ENCODE data around the gene CCDC121. TPM values are rescaled to one million over a fixed set of nuclear protein-coding genes. Genes with fewer than 3 reads are reported as not detected.
A peak's percentile ranks its signal among the peaks of the same experiment; 100 is the strongest.

Gene CCDC121
- total RNA-seq, 6 experiments from 2014 or later, result 0.52 to 1.2 (median 0.97) TPM

DNA sequence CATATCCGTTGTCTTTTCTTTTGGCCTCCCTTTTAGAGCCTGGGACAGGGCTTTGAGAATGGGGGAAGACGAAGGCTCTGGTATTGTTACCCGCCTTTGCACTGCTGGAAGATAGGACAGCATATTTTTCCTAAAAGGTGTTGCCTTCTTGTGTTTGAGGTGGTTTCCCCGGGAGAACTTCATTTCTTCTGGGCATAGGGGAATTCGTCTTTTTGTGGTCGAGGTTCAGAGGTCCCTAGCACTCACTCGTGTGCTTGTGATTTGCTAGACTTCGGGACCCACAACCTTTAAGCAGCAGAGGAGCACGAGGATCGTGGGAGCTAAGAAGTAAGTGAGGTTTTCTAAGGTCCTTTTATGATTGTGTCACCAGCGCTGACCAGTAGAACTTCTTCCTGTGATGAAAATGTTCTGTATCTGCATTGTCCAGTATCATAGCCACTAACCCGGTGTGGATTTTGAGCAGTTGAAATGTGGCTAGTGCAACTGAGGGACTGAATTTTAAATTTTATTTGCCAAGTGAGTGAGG lies 45.4 kb downstream of the CCDC121 start:
- no peak for DNase-seq
- Mint-ChIP-seq H3K36me3 (ENCODE audit: low read depth) (peaks cover 40% of the 10 kb centered on the region), H3K4me3 (peak overlapping the region; percentile 95), H3K4me1 (ENCODE audit: low read depth) (peaks cover 54% of the 10 kb centered on the region), H3K9me3 (peaks cover 19% of the 10 kb centered on the region), H3K27me3 (ENCODE audit: insufficient read depth) (no peaks in the 10 kb centered on the region), H3K27ac (peak overlapping the region; percentile 85)
- TF ChIP-seq, protein P1, sequence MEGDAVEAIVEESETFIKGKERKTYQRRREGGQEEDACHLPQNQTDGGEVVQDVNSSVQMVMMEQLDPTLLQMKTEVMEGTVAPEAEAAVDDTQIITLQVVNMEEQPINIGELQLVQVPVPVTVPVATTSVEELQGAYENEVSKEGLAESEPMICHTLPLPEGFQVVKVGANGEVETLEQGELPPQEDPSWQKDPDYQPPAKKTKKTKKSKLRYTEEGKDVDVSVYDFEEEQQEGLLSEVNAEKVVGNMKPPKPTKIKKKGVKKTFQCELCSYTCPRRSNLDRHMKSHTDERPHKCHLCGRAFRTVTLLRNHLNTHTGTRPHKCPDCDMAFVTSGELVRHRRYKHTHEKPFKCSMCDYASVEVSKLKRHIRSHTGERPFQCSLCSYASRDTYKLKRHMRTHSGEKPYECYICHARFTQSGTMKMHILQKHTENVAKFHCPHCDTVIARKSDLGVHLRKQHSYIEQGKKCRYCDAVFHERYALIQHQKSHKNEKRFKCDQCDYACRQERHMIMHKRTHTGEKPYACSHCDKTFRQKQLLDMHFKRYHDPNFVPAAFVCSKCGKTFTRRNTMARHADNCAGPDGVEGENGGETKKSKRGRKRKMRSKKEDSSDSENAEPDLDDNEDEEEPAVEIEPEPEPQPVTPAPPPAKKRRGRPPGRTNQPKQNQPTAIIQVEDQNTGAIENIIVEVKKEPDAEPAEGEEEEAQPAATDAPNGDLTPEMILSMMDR (IDR thresholded peaks at IDR 0.05), result 0 out of 2 replicates have a peak, but pooled peaks have one; percentile 2

DNA sequence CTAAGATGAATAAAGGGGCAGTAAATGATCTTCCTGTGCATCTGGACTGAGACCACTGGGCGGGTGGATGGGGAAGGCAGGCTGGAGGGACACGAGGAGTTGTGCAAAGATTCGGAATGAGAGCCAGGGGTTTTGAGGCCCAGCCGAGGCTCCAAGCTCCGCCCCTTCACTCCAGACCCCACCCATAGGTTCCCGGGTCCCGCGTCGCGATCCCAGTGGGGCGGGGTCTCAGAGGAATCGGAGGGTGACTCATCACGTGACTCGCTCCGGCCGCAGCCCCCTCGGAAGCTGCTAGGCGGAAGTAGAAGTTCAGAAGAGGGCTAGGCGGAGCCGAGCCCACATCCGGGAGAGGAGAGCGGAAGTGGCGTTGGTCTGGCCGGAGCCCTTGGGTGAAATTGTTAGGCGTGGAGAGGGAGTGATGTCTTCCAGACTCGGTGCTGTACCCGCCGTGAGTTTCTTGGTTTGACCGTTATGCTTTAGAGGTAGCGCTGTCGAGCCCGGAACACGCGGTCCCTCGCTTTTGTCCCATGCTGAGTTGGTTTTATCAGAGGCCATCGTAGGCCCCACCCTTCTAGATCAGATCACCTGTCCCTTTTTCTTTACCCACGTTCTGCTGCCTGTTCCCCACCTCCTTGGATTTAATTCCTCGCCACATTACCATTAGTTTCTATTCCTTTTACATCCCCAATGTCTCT lies 46.0 kb downstream of the CCDC121 start, which contains the start of gene ZNF512:
TSS of gene ZNF512 (plus strand) at position 348 of the 695 bp plus-strand sequence. CDS start at position 419, 71 bp downstream.
- Mint-ChIP-seq H3K27ac (peak within 1 kb of the TSS; percentile 85), H3K27me3 (ENCODE audit: insufficient read depth) (0 out of 2 replicates have a peak, but pooled peaks cover under 1% of the 10 kb centered on the region), H3K36me3 (ENCODE audit: low read depth) (peaks cover 42% of the 10 kb centered on the region), H3K4me1 (ENCODE audit: low read depth) (peaks cover 48% of the 10 kb centered on the region), H3K4me3 (peak within 1 kb of the TSS; percentile 95), H3K9me3 (peaks cover 25% of the 10 kb centered on the region)
- TF ChIP-seq, protein P1 (IDR thresholded peaks at IDR 0.05), result peak; percentile 47; the same call in 1 of the 2 replicates
- peak; percentile 82 for DNase-seq

DNA sequence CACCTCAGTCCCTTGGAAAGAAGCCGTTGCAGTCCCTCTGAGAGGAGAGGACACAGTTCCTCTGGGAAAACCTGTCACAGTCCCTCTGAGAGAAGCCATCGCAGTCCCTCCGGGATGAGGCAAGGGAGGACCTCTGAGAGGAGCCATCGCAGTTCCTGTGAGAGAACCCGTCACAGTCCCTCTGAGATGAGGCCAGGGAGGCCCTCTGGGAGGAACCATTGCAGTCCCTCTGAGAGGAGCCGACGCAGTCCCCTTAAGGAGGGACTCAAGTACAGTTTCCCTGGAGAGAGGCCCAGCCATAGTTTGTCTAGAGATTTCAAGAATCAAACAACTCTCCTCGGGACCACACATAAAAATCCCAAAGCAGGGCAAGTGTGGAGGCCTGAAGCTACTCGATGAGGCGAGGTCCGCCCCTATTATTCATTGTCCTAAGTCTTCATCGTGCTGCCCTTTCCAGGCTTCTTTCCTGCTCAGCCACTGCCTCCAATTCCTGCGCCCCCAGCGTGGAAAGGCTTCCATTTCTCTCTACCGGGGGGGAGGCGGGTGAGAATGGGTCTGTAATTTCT lies 46.6 kb downstream of the CCDC121 start:
- no peak for DNase-seq
- peak overlapping the region; percentile 95 for H3K4me3 Mint-ChIP-seq
- peak overlapping the region; percentile 85 for H3K27ac Mint-ChIP-seq
- peaks cover 42% of the 10 kb centered on the region for H3K4me1 Mint-ChIP-seq (ENCODE audit: low read depth)
- TF ChIP-seq, protein P1 (IDR thresholded peaks at IDR 0.05), result no peak
- peaks cover 48% of the 10 kb centered on the region for H3K36me3 Mint-ChIP-seq (ENCODE audit: low read depth)
- peaks cover 7% of the 10 kb centered on the region for H3K27me3 Mint-ChIP-seq (ENCODE audit: insufficient read depth)
- H3K9me3 Mint-ChIP-seq, result peaks cover 31% of the 10 kb centered on the region

DNA sequence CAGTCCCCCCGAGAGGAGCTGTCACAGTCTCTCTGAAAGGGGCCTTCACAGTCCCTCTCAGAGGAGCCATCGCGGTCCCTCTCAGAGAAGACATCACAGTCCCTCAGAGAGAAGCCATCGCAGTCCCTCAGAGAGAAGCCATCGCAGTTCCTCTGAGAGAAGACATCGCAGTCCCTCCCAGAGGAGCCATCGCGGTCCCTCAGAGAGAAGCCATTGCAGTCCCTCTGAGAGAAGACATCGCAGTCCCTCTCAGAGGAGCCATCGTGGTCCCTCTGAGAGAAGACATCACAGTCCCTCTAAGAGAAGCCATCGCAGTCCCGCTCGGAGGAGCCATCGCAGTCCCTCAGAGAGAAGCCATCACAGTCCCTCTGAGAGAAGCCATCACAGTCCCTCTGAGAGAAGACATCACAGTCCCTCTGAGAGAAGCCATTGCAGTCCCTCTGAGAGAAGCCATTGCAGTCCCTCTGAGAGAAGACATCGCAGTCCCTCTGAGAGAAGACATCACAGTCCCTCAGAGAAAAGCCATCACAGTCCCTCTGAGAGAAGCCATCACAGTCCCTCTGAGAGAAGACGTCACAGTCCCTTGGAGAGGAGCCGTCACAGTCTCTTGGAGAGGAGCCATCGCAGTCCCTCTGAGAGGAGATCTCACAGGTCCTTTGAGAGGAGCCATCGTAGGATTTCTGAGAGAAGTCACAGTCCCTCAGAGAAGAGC lies 47.2 kb downstream of the CCDC121 start:
- Mint-ChIP-seq H3K4me1 (ENCODE audit: low read depth) (peaks cover 36% of the 10 kb centered on the region), H3K27ac (no peak overlapping the region; the same call in 1 of the 2 replicates), H3K4me3 (peak overlapping the region; percentile 95; the same call in 1 of the 2 replicates), H3K36me3 (ENCODE audit: low read depth) (peaks cover 46% of the 10 kb centered on the region), H3K27me3 (ENCODE audit: insufficient read depth) (peaks cover 7% of the 10 kb centered on the region), H3K9me3 (peaks cover 38% of the 10 kb centered on the region)
- DNase-seq, result no peak
- TF ChIP-seq, protein P1 (IDR thresholded peaks at IDR 0.05), result no peak

Other genes starting within 250 kb of the CCDC121 start
- 10 to 100 TPM; 11.9 to 15.3 (median 12.8) TPM for gene ZNF513, start 248.3 kb downstream of the CCDC121 start, total RNA-seq (2021; fragmentation: NEBNext Ultra II Directional; extraction: Animal tissue kit (Norgen Biotek cat#: 25700))
- 10 to 100 TPM; 74.6 to 96.8 (median 87.8) TPM for gene PPM1G, start 219.4 kb downstream of the CCDC121 start, total RNA-seq (2021; fragmentation: NEBNext Ultra II Directional; extraction: Animal tissue kit (Norgen Biotek cat#: 25700))
- 100 to 1,000 TPM; 101 to 110 (median 108) TPM for gene NRBP1, start 200.4 kb downstream of the CCDC121 start, total RNA-seq (2021; fragmentation: NEBNext Ultra II Directional; extraction: Animal tissue kit (Norgen Biotek cat#: 25700))
- 1 to 10 TPM in 2 of 6 experiments, under 1 TPM in 4; 0.34 to 1.3 (median 0.65) TPM for gene KRTCAP3, start 186.6 kb downstream of the CCDC121 start, total RNA-seq (2021; fragmentation: NEBNext Ultra II Directional; extraction: Animal tissue kit (Norgen Biotek cat#: 25700))
- 10 to 100 TPM in 5 of 6 experiments, 1 to 10 TPM in 1; 9.8 to 15.2 (median 13.2) TPM for gene IFT172, start 139.3 kb downstream of the CCDC121 start, total RNA-seq (2021; fragmentation: NEBNext Ultra II Directional; extraction: Animal tissue kit (Norgen Biotek cat#: 25700))
- gene FNDC4, start 133.8 kb downstream of the CCDC121 start, total RNA-seq (2021; fragmentation: NEBNext Ultra II Directional; extraction: Animal tissue kit (Norgen Biotek cat#: 25700)), result 1 to 10 TPM; 3.1 to 6.9 (median 5.4) TPM
- gene GCKR, start 132.2 kb downstream of the CCDC121 start, total RNA-seq (2021; fragmentation: NEBNext Ultra II Directional; extraction: Animal tissue kit (Norgen Biotek cat#: 25700)), result not detected
- gene ZNF512, start 46.0 kb downstream of the CCDC121 start, total RNA-seq (2021; fragmentation: NEBNext Ultra II Directional; extraction: Animal tissue kit (Norgen Biotek cat#: 25700)), result 10 to 100 TPM; 20.1 to 28.3 (median 26.7) TPM
- 10 to 100 TPM; 33.2 to 44.2 (median 39.8) TPM for gene GPN1, start within 50 bp of the CCDC121 start, total RNA-seq (2021; fragmentation: NEBNext Ultra II Directional; extraction: Animal tissue kit (Norgen Biotek cat#: 25700))
- 10 to 100 TPM; 22.7 to 26.4 (median 24.2) TPM for gene SUPT7L, start 34.6 kb upstream of the CCDC121 start, total RNA-seq (2021; fragmentation: NEBNext Ultra II Directional; extraction: Animal tissue kit (Norgen Biotek cat#: 25700))
- 10 to 100 TPM; 23.0 to 27.1 (median 24.5) TPM for gene SLC4A1AP, start 34.9 kb upstream of the CCDC121 start, total RNA-seq (2021; fragmentation: NEBNext Ultra II Directional; extraction: Animal tissue kit (Norgen Biotek cat#: 25700))
- 100 to 1,000 TPM; 106 to 151 (median 128) TPM for gene MRPL33, start 142.7 kb upstream of the CCDC121 start, total RNA-seq (2021; fragmentation: NEBNext Ultra II Directional; extraction: Animal tissue kit (Norgen Biotek cat#: 25700))

All from HFFc6 (cell line).